C4-2B (cell line): ENCODE data around the gene EXD3.
"Not testable (repeated sequence)": the region's sequence is repeated elsewhere in the genome, so short reads cannot be mapped to it uniquely, and the experiment has no call there.

ENCODE experiments used
- H3K27ac ChIP-seq: fragments of 450-650 bp; 2 replicates; pipeline ENCODE4 v1.5.1; 2017
- CTCF ChIP-seq: fragments of 450-650 bp; conservative IDR thresholded peaks from 2 replicates; pipeline ENCODE4 v1.5.1; 2017; ENCODE audit warnings: mild to moderate bottlenecking
- ZFX ChIP-seq: fragments of 450-650 bp; IDR thresholded peaks from 2 replicates; pipeline ENCODE4 v1.6.1; 2017

Gene EXD3

GRCh38 chr9:137422604-137423513, at the start of gene EXD3, which contains the start of gene NOXA1:
Gene EXD3 (minus strand): TSS chr9:137423162. CDS start chr9:137395357, 27,805 bp downstream.
Gene NOXA1 (plus strand): TSS chr9:137423393. CDS start chr9:137423530, 137 bp downstream.
- TF ChIP-seq ZFX = peak; percentile 96
- peak; percentile 98 for TF ChIP-seq CTCF

GRCh38 chr9:137470785-137471184, 47.8 kb upstream of the EXD3 start:
- no peak overlapping the region for H3K27ac ChIP-seq
- TF ChIP-seq ZFX = no peak
- no peak for TF ChIP-seq CTCF

More at GRCh38 chr9:137422604-137423513, at the start of gene EXD3, which contains the start of gene NOXA1:
- peak within 1 kb of the TSS; percentile 81 for H3K27ac ChIP-seq

- H3K27ac ChIP-seq = no peak overlapping the region
- no peak for TF ChIP-seq CTCF
- TF ChIP-seq ZFX = no peak
Measured at GRCh38 chr9:137467896-137468295, 44.9 kb upstream of the EXD3 start.

GRCh38 chr9:137467161-137467581, 44.2 kb upstream of the EXD3 start:
- TF ChIP-seq CTCF (no peak), ZFX (no peak)
- H3K27ac ChIP-seq = no peak overlapping the region

- H3K27ac ChIP-seq = not testable (repeated sequence)
Measured at GRCh38 chr9:137466389-137467085, 43.6 kb upstream of the EXD3 start.

GRCh38 chr9:137465720-137466388, 42.9 kb upstream of the EXD3 start:
- no peak overlapping the region for H3K27ac ChIP-seq
- TF ChIP-seq CTCF (no peak), ZFX (no peak)

GRCh38 chr9:137465000-137465719, 42.2 kb upstream of the EXD3 start:
- no peak for TF ChIP-seq ZFX
- TF ChIP-seq CTCF = no peak
- H3K27ac ChIP-seq = no peak overlapping the region
